NCI-H1417 (cell line): ENCODE data around the gene F2RL2.

ENCODE experiments used
- DNase-seq, 3 experiments: peaks; one replicate each; lab custom pipeline; 2025; lab: John Stamatoyannopoulos, UW

F2RL2 gene

GRCh38 chr5:76583163-76584047 lies 39.8 kb downstream of the F2RL2 start:
- no peak for DNase-seq

- no peak for DNase-seq
These were observed 40.7 kb downstream of the F2RL2 start for GRCh38 chr5:76582230-76583162.

- no peak for DNase-seq
These were observed 42.2 kb downstream of the F2RL2 start for GRCh38 chr5:76580981-76581380.

- DNase-seq = peak in 1 of 3 experiments; percentile 19
These were observed 43.9 kb downstream of the F2RL2 start for GRCh38 chr5:76579166-76579937.

GRCh38 chr5:76576996-76577395 lies 46.2 kb downstream of the F2RL2 start:
- no peak for DNase-seq

GRCh38 chr5:76576450-76576849 lies 46.8 kb downstream of the F2RL2 start:
- DNase-seq = no peak

- DNase-seq = no peak
These were observed 51.6 kb downstream of the F2RL2 start for GRCh38 chr5:76571559-76571958.

- DNase-seq = no peak
These were observed 53.0 kb downstream of the F2RL2 start for GRCh38 chr5:76570153-76570552.
